ENCODE results near the gene S100A8. TPM values are rescaled to one million over a fixed set of nuclear protein-coding genes. Genes with fewer than 3 reads are reported as not detected.

S100A8 gene
- total and polyA plus RNA-seq, 7 donors, result 14.2 to 109 (median 82.2) TPM; not detected in 1

DNA sequence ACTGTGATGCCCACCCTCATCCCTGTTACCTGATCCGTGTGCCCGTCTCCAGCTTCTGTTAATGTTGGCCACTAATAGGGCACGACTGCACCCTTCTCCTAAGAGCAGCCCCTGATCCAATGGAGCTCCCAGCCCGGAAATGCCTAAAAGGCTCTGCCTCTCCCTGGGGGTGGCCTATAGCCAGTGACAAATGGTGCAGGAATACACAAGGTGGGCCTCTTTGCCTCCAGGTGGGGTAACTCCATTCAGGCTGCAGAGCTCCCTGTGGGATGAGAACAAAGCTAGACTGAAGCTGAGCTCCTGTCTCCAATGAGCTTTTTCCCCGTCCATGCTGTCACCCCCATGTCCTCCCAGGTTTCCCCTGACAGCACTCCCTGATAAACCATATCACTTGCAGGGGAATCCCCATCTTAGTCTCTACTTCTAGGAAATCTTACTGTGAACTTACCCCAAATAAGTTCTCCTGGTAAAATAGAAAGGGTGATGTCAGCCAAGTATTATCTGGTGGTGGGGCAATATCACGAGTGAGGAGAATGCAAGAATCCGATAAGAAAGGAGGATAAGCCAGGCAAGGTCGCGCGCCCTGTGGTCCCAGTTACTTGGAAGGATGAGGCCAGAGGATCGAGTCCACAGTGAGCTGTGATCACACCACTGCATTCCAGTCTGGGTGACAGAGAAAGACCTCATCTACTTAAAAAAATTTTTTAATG is 44.0 kb upstream of the S100A8 start:
- H3K4me1 ChIP-seq, result no peaks in the 10 kb centered on the region
- intact Hi-C loops (cut with DNase I), result no loop called here
- DNase-seq, result no peak
- H3K27ac ChIP-seq, result no peak overlapping the region
- no peaks in the 10 kb centered on the region for H3K27me3 ChIP-seq
- TF ChIP-seq POLR2A (IDR thresholded peaks at IDR 0.05) (no peak), EP300 (IDR thresholded peaks at IDR 0.05) (no peak), POLR2AphosphoS5 (IDR thresholded peaks at IDR 0.05) (no peak)
- TF ChIP-seq, protein P1, sequence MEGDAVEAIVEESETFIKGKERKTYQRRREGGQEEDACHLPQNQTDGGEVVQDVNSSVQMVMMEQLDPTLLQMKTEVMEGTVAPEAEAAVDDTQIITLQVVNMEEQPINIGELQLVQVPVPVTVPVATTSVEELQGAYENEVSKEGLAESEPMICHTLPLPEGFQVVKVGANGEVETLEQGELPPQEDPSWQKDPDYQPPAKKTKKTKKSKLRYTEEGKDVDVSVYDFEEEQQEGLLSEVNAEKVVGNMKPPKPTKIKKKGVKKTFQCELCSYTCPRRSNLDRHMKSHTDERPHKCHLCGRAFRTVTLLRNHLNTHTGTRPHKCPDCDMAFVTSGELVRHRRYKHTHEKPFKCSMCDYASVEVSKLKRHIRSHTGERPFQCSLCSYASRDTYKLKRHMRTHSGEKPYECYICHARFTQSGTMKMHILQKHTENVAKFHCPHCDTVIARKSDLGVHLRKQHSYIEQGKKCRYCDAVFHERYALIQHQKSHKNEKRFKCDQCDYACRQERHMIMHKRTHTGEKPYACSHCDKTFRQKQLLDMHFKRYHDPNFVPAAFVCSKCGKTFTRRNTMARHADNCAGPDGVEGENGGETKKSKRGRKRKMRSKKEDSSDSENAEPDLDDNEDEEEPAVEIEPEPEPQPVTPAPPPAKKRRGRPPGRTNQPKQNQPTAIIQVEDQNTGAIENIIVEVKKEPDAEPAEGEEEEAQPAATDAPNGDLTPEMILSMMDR (IDR thresholded peaks at IDR 0.05), result no peak
- H3K4me3 ChIP-seq, result no peak overlapping the region
- H3K9me3 ChIP-seq, result no peaks in the 10 kb centered on the region
- WGBS, 2 donors, result 76 to 84% methylated on average over 11 of the region's 11 CpGs
- no peaks in the 10 kb centered on the region for H3K36me3 ChIP-seq

DNA sequence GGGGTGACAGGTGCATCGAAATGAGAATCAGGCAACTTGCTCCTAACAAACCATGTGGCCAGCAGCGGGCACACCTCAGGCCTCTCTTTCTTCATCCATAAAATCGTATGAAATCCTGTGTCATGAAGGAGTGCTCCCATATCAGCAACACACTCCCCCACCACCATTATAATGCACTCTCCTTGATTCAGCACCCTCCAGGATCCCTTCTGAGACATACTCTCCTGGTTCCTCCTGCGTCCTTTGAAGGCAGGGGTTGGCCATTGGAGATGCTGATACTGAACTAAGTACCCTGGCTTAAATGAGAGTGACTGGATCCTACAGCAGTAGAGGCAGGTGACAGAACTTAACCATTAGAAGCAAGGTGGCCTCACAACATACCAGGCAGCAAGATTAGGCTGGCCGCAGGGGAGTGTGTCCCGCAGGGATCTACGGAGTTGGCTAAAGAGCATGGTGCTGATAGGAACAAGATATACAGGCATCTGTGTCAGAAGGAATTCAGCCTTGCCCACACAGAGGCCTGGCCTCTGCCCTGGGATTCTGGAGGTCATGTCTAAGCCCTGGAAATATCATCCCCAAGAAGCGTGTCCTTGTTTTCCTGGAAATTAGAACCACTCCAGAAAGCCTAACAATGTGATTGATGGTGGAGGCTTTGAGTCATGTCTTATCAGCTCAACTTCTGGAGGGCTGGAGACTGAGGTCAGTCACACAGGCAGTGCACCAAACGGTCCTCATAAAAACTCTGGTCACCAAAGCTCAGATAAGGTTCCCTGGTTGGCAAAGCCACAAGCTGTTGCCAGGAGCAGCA is 42.2 kb upstream of the S100A8 start:
- H3K9me3 ChIP-seq, result no peaks in the 10 kb centered on the region
- WGBS, 2 donors, result 79% methylated on average over 9 of the region's 9 CpGs
- no peaks in the 10 kb centered on the region for H3K27me3 ChIP-seq
- DNase-seq, result no peak
- H3K4me1 ChIP-seq, result no peaks in the 10 kb centered on the region
- TF ChIP-seq POLR2AphosphoS5 (IDR thresholded peaks at IDR 0.05), result no peak
- TF ChIP-seq POLR2A (IDR thresholded peaks at IDR 0.05), result no peak
- no peak for TF ChIP-seq EP300 (IDR thresholded peaks at IDR 0.05)
- TF ChIP-seq, protein P1 (IDR thresholded peaks at IDR 0.05), result no peak
- H3K27ac ChIP-seq, result no peak overlapping the region
- intact Hi-C loops (cut with DNase I), result no loop called here
- H3K4me3 ChIP-seq, result no peak overlapping the region
- H3K36me3 ChIP-seq, result no peaks in the 10 kb centered on the region

DNA sequence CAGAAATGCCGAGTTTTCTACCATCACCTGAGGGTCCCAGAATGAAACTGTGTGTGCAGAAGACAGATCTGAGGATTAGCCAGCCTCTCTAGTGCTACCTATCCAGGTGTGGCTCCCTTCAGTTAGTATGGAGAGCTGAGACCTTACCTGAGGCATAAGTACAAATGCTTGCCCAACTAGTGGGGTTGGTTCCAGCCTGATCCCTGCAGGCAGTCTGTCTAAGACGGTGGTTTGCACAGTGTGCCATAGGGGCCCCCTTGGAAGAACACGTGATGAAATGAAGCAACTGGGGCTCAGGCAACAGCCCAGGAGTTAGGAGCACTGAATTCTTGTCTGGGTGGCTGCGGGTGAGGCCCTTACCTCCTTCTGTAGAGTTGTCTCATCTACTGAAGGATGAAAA is 41.1 kb upstream of the S100A8 start:
- Histone ChIP-seq H3K4me3 (no peak overlapping the region), H3K9me3 (no peaks in the 10 kb centered on the region), H3K27me3 (no peaks in the 10 kb centered on the region), H3K27ac (no peak overlapping the region), H3K4me1 (no peaks in the 10 kb centered on the region), H3K36me3 (no peaks in the 10 kb centered on the region)
- 57 to 72% methylated on average over 4 of the region's 4 CpGs for WGBS, 2 donors
- no peak for TF ChIP-seq POLR2AphosphoS5 (IDR thresholded peaks at IDR 0.05)
- TF ChIP-seq EP300 (IDR thresholded peaks at IDR 0.05), result no peak
- TF ChIP-seq POLR2A (IDR thresholded peaks at IDR 0.05), result no peak
- TF ChIP-seq, protein P1 (IDR thresholded peaks at IDR 0.05), result no peak
- no peak for DNase-seq
- intact Hi-C loops (cut with DNase I), result no loop called here

DNA sequence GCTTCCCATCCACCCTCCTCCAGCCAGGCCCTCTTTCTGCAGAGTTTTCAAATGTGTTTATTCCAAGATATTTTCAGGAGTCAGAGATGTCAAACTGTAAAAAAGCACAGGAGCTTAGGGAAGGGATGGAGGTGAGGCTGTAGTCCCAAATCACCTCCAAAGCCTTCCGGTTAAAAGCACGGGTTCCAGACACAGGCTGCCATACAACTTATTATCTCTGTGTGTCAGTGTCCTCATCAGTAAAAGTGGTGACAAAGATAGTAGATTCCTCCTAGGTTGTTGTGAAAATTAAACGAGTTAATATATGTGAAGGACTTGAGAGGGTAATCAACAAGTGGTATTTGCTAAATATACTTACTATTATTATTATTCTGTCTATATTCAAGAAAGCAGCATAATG is 40.6 kb upstream of the S100A8 start:
- Histone ChIP-seq H3K27me3 (no peaks in the 10 kb centered on the region), H3K27ac (no peak overlapping the region), H3K4me1 (no peaks in the 10 kb centered on the region), H3K36me3 (no peaks in the 10 kb centered on the region), H3K4me3 (no peak overlapping the region), H3K9me3 (no peaks in the 10 kb centered on the region)
- TF ChIP-seq POLR2A (IDR thresholded peaks at IDR 0.05), result no peak
- no peak for TF ChIP-seq POLR2AphosphoS5 (IDR thresholded peaks at IDR 0.05)
- TF ChIP-seq EP300 (IDR thresholded peaks at IDR 0.05), result no peak
- TF ChIP-seq, protein P1 (IDR thresholded peaks at IDR 0.05), result no peak
- DNase-seq, result no peak
- intact Hi-C loops (cut with DNase I), result no loop called here
- 75 to 83% methylated on average over 3 of the region's 3 CpGs for WGBS, 2 donors
